Mammary epithelial cell (primary cell): ENCODE results near the gene USP6.

ENCODE experiments used
- EZH2 ChIP-seq: IDR thresholded peaks from 2 replicates; pipeline ENCODE4 v1.6.1; 2012; ENCODE audit warnings: low read length, inconsistent platforms, borderline replicate concordance
- TF ChIP-seq, protein P1 (sequence below), 2 donors: IDR thresholded peaks in 1 of 2; conservative IDR thresholded peaks in 1 of 2; 2 replicates each; pipeline ENCODE4 v1.5.1; 2011 to 2012; ENCODE audit warnings: inconsistent platforms in 2 of 2, low read length in 2 of 2, mild to moderate bottlenecking in 2 of 2, control low read depth in 1 of 2, low read depth in 1 of 2; ENCODE audit not compliant: insufficient read depth in 1 of 2; ENCODE audit errors: extremely low read depth in 1 of 2

DNA sequence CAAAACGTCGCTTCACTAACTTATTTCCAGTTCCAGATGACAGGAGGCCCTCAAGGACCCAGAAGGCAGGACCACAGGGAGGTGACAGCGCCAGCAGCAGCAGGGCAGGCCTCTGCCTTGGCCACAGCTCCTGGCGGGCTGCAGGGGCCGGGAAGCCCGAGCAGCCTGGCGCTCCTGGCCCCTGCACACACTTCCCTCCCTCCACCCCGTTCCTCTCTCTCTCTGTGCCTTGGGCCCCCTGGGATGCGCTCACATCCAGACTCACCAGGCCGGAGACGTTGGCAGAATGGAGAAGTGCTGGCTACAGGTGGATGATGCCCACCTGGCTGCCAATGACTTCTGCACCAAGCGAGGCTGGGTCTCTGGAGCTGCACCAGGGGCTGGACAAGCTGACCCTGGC is 63.2 kb downstream of the USP6 start:
- TF ChIP-seq, protein P1, sequence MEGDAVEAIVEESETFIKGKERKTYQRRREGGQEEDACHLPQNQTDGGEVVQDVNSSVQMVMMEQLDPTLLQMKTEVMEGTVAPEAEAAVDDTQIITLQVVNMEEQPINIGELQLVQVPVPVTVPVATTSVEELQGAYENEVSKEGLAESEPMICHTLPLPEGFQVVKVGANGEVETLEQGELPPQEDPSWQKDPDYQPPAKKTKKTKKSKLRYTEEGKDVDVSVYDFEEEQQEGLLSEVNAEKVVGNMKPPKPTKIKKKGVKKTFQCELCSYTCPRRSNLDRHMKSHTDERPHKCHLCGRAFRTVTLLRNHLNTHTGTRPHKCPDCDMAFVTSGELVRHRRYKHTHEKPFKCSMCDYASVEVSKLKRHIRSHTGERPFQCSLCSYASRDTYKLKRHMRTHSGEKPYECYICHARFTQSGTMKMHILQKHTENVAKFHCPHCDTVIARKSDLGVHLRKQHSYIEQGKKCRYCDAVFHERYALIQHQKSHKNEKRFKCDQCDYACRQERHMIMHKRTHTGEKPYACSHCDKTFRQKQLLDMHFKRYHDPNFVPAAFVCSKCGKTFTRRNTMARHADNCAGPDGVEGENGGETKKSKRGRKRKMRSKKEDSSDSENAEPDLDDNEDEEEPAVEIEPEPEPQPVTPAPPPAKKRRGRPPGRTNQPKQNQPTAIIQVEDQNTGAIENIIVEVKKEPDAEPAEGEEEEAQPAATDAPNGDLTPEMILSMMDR (conservative IDR thresholded peaks at IDR 0.05 in 1 of 2, IDR thresholded peaks at IDR 0.05 in 1 of 2; ENCODE audit: extremely low read depth in 1 of 2, insufficient read depth in 1 of 2, low read depth in 1 of 2, low read length in 2 of 2) = no peak
- TF ChIP-seq EZH2 = no peak
